Stimulated activated CD4-positive, alpha-beta T cell treated with anti-CD3 and anti-CD28 coated beads, Interleukin-12 subunit alpha, Interleukin-12 subunit beta, amount 100 ng/mL, for 24 hours (primary cell): ENCODE measurements around the gene VEGFB.
A peak's percentile ranks its signal among the peaks of the same experiment; 100 is the strongest.

ENCODE experiments used
- DNase-seq, 2 experiments: peaks; one replicate each; pipeline ENCODE4 v3.0.0-alpha.2; 2020; ENCODE audit warnings: low read depth in 2 of 2

The VEGFB gene

GRCh38 chr11:64262271-64263002, 28.1 kb downstream of the VEGFB start:
- no peak for DNase-seq

GRCh38 chr11:64263021-64263946, 28.9 kb downstream of the VEGFB start:
- no peak for DNase-seq

DNA sequence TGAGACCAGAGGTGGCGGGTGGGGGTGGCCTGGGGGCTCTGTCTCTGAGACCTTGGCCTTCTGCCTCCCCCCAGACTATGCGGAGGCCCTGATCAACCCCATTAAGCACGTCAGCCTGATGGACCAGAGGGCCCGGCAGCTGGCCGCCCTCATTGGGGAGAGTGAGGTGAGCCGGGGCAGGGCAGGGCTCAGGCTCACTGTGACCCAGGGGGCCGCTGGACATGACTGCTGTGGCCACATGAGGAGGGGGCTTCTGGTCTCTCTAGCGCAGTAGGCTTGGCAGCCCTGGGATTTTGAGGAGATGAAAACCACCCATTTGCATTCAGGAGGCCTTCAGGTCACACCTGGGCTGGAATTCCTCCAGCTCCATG, 29.5 kb downstream of the VEGFB start:
- no peak for DNase-seq

DNA sequence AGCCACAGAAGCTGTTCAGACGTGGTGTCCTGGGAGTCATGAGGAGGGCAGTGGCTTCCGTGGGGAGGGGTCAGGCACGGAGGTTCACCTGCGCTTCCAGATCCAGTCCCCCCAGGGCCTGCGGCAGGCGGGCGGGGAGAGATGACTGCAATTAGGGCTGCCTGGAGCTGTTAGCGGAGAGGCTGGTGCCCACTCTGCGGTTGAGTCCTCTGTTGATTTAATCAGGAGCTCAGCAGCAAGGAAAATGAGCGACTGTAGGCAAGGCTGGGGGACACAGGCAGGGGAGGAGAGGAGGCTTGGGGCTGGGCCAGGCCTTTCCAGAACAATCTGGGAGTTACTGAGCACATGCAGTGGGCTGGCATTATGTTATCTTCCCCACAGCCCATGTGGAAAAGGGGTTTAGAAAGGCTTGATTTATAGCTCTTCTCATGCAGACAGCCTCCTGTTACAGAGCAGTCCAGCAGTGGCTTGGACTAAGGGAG, 30.0 kb downstream of the VEGFB start:
- DNase-seq: no peak

DNA sequence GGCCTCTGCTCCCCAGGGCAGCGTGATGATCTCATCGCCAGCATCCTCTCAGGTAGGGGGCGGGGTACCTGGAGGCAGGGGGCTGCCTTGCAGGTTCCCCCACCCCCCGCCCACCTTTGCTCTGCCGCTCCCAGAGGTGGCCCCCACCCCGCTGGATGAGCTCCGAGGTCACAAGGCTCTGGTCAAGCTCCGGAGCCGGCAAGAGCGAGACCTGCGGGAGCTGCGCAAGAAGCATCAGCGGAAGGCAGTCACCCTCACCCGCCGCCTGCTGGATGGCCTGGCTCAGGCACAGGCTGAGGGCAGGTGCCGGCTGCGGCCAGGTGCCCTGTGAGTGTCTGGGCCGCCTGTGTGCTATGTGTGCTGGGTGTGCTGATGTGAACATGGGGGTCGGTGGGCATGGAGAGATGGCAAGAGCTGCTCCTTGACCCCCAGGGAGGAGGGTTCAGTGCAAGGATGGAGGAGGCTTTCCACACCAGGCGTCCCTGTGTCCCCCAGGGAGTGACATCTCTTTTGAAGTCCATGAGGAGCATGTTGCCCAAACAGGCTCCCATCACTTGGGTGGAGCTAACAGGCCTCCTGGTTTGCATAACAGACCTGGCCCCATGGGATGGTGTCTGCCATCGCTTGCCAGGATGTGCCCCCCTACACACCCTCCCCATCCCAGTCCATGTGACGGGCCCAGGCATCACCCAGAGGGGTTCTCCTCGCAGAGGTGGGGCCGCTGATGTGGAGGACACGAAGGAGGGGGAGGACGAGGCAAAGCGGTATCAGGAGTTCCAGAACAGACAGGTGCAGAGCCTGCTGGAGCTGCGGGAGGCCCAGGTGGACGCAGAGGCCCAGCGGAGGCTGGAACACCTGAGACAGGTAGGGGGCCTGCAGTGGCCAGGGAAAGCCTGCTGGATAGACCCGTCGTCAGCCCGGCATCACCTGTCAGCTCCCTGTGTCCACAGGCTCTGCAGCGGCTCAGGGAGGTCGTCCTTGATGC, 31.1 kb downstream of the VEGFB start:
- no peak for DNase-seq

GRCh38 chr11:64266339-64266738, 32.0 kb downstream of the VEGFB start:
- no peak for DNase-seq

- no peak for DNase-seq
These were observed 33.0 kb downstream of the VEGFB start for GRCh38 chr11:64267207-64267945.

DNA sequence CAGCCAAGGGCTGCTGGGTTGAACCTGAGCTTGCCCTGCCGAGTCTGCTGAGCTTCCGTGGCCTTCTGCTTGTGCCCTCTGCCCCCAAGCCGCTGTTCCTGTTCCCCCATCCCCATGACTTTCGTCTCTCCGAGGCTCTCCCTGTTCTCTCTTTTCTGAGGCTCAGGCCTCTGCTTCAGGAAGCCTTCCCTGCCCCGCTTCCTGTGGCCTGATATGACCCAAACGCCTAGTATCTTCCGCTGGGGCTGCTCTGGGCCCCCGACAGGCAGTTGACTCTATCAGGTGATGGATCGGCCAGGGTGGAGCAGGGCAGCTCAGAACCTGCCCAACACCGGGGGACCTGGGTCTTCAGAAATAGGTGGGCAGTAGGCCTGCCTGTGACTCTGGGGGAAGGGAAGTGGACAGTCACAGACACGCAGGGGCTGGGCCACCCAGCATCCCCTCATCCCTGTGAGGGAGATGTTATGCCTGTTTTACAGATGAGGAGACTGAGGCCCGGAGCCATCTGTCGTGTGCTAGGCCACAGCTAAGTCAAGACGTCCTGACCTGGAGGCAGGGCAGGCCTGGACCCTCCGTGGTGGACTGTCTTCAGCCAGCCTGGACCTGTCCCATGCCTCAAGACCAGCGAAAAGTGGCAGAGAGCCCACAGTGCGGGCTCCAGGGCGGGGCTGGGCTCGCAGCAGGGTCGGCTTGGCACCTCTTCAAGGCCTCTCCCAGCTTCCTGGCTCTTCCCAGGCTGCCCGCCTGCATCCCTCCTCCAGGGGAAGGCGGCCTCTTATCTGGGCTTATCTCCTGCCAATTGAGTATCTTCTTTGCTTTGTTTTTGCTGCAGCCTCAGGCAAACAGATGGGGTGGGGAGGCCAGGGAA, 33.9 kb downstream of the VEGFB start:
- no peak for DNase-seq

DNA sequence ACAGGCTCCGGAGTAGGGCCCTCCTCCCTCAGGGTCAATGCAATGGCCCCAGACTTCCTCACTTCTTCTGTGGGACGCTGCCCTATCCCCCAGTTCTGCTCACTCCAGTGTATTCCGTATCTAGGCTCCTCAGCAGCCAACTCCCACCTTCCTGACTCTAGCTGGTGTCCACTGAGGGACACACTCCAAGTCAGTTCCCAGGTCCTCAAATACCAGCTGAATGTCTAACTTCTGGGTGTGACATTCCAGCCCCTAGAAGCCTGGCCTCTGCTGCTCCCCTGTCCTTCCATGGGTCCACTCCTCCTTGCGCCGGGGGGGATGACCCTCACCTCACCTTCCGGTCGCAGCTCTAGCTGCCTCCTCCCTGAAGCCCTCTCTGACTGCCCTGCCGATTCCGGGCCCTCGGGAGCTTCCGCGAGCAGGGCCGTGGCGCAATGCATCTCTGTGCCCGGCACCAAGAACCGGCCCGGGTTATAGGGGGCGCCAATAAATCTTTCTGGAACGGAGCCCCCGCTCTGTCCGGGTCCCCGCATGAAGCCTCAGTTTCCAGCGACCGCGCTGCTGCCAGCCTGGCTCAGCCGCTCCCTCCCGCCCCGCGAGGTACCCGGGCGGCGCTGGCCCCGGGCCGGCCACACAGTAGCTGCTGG, 34.6 kb downstream of the VEGFB start:
- DNase-seq: peak; percentile 23 to 54

- peak; percentile 97 to 98 for DNase-seq
These were observed 35.3 kb downstream of the VEGFB start for GRCh38 chr11:64269540-64270220.

DNA sequence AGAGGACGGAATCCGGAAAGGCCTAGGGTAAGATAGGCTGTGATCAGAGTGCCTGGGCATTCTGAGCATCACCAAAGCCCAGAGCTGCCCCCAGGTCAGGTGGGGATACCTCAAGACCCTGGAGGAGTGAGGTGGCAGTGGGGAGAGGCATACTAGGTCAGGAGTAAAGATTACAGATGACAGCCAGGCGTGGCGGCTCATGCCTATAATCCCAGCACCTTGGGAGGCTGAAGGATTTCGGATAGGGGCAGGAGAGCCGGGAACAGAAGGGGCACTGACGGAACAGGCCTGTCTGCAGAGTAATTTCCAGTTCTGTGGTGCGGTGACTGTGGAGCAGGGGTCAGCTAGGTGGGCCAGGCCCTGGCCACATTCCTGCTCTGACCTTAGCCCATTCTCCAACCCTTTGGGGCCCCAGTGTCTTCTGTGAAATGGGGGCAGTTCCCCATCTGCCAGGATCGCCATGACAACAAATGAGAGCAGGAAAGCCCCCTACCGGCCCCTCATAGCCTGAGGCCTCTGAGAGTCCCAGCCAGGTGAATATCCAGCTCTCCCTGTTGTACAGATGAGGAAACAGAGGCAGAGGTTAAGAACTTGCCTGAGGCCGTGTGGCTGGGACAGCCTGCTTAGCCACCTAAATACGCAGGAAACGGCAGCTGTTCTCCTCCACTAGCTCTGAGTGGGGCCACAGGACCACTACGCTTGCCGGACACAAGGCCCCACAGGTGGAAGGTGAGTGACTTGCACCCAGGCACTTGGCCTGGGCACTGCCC, 40.8 kb downstream of the VEGFB start:
- DNase-seq: no peak

- no peak for DNase-seq
These were observed 41.5 kb downstream of the VEGFB start for GRCh38 chr11:64275841-64276240.

DNA sequence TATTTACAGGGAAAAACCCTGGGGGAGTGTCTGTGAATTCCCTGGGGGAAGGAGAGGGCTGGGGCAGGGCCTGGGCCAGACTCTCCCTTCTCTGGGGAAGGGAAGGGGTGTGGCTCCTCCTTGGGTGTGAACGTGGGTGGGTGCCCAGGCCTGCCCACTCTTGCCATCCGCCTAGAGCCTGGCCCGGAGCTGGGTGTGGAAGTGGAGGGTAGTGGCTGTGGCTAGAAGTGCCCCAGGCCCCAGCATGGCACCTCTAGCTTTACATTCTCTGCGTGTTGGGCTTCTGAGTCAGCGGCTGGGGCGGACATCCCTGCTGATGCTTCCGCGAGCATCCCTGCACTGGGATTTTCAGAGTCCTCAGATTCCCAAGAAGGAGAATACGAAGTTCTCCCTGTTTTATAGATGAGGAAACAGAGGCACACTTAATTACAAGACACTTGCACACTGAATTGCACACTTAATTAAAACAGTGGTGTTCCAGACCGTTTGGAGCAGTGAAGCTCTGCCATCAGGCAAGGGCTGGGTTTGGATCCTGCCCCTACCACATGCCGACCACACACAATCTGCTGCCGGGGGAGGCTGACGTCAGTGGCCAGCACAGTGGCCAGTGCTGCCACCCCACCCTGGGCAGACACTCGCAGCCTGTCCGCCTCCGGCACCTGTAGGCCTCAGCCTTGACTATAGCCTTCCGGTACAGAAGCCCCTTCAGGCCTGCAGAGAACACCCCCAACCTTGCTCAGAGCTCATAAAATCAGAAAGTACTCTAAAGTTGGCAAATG, 42.5 kb downstream of the VEGFB start:
- DNase-seq: no peak

- DNase-seq: no peak
These were observed 44.3 kb downstream of the VEGFB start for GRCh38 chr11:64278576-64279190.

DNA sequence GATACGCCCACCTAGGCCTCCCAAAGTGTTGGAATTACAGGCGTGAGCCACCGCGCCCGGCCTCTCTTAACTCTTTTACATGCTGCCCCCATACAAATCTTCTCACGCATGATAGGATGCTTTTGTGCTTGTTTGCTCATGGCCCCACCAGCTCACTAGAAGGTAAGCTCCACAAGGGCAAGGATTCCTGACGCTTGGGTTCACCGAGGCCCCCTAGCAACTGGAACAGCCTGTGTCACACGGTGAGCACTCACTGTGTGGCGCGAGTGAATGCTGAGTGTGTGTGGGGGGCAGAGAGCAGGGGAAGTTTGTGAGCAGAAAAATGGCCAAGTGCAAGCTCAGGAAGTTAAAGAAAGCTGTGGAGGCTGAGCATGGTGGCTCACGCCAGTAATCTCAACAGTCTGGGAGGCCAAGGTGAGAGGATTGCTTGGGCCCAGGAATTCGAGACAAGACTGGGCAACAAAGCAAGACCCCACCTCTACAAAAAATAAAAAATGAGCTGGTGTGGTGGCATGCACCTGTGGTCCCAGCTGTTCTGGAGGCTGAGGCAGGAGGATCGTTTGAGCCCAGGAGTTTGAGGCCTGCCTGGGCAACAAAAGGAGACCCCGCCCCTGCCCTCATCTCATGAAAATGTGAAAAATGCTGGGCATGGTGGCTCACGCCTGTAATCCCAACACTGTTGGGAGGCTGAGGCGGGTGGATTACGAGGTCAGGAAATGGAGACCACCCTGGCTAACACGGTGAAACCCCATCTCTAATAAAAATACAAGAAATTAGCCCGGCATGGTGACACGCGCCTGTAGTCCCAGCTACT, 47.8 kb downstream of the VEGFB start:
- DNase-seq: no peak

GRCh38 chr11:64283092-64283491, 48.7 kb downstream of the VEGFB start:
- no peak for DNase-seq
